Type B pancreatic cell (in vitro differentiated cells): Measurements from ENCODE around the gene AIMP1. TPM values are rescaled to one million over a fixed set of nuclear protein-coding genes. Genes with fewer than 3 reads are reported as not detected.
"Not testable (repeated sequence)": the region's sequence is repeated elsewhere in the genome, so short reads cannot be mapped to it uniquely, and the experiment has no call there.

ENCODE experiments used
- DNase-seq: peaks from one replicate; pipeline ENCODE4 v3.0.0; 2021; ENCODE audit warnings: mixed read lengths; ENCODE audit not compliant: unreplicated experiment; ENCODE audit errors: extremely low spot score
- H3K27ac Mint-ChIP-seq: 2 replicates; pipeline ENCODE4 v1.8.0; 2021; ENCODE audit warnings: mild to moderate bottlenecking, mixed read lengths
- H3K27me3 Mint-ChIP-seq: 2 replicates; pipeline ENCODE4 v1.8.0; 2021; ENCODE audit warnings: mixed read lengths
- H3K36me3 Mint-ChIP-seq: 2 replicates; pipeline ENCODE4 v1.8.0; 2021; ENCODE audit warnings: mixed read lengths
- H3K4me1 Mint-ChIP-seq: one replicate; pipeline ENCODE4 v1.8.0; 2021; ENCODE audit warnings: mixed read lengths; ENCODE audit not compliant: unreplicated experiment
- H3K4me3 Mint-ChIP-seq: 2 replicates; pipeline ENCODE4 v1.8.0; 2021; ENCODE audit warnings: mild to moderate bottlenecking, mixed read lengths
- H3K9me3 Mint-ChIP-seq: 2 replicates; pipeline ENCODE4 v1.8.0; 2021; ENCODE audit warnings: mixed read lengths
- CTCF ChIP-seq: fragments of 200-600 bp; sonication (generic); conservative IDR thresholded peaks from 2 replicates; pipeline ENCODE4 v1.5.0; 2021; ENCODE audit warnings: antibody characterized with exemption, mild to moderate bottlenecking
- total RNA-seq: library from RNA; stranded (reverse); gene quantifications from 2 replicates; pipeline ENCODE4 v1.2.1, GENCODE V29; 2021; ENCODE audit warnings: low replicate concordance

The AIMP1 gene
- total RNA-seq, 1 donor from 2014 or later, result 42.1 TPM

GRCh38 chr4:106317815-106318214, 1.5 kb downstream of the AIMP1 start:
- Mint-ChIP-seq H3K4me3 (no peak overlapping the region), H3K9me3 (no peaks in the 10 kb centered on the region), H3K4me1 (peaks cover 24% of the 10 kb centered on the region), H3K27me3 (no peaks in the 10 kb centered on the region), H3K36me3 (peaks cover 10% of the 10 kb centered on the region), H3K27ac (no peak overlapping the region)
- DNase-seq, result no peak
- no peak for TF ChIP-seq CTCF

- Mint-ChIP-seq H3K27ac (no peak overlapping the region), H3K4me3 (no peak overlapping the region), H3K4me1 (peaks cover 22% of the 10 kb centered on the region), H3K36me3 (peaks cover 10% of the 10 kb centered on the region), H3K9me3 (no peaks in the 10 kb centered on the region), H3K27me3 (no peaks in the 10 kb centered on the region)
- no peak for TF ChIP-seq CTCF
- no peak for DNase-seq
Observed at GRCh38 chr4:106318511-106318910, 2.2 kb downstream of the AIMP1 start.

GRCh38 chr4:106320235-106320634, 3.9 kb downstream of the AIMP1 start:
- Mint-ChIP-seq H3K4me3 (no peak overlapping the region), H3K27me3 (no peaks in the 10 kb centered on the region), H3K27ac (no peak overlapping the region), H3K4me1 (peaks cover 9% of the 10 kb centered on the region), H3K9me3 (no peaks in the 10 kb centered on the region), H3K36me3 (peaks cover 10% of the 10 kb centered on the region)
- no peak for DNase-seq
- TF ChIP-seq CTCF, result no peak

GRCh38 chr4:106321168-106321567, 4.8 kb downstream of the AIMP1 start:
- H3K27me3 Mint-ChIP-seq, H3K27ac Mint-ChIP-seq, H3K9me3 Mint-ChIP-seq, DNase-seq, H3K4me1 Mint-ChIP-seq, H3K4me3 Mint-ChIP-seq: not testable (repeated sequence)
- peaks cover 10% of the 10 kb centered on the region for H3K36me3 Mint-ChIP-seq

- Mint-ChIP-seq H3K36me3 (peaks cover 10% of the 10 kb centered on the region), H3K4me3 (peak overlapping the region; percentile 63)
- H3K9me3 Mint-ChIP-seq, H3K27ac Mint-ChIP-seq, H3K27me3 Mint-ChIP-seq, DNase-seq, H3K4me1 Mint-ChIP-seq: not testable (repeated sequence)
Observed at GRCh38 chr4:106321814-106322213, 5.5 kb downstream of the AIMP1 start.

- H3K27me3 Mint-ChIP-seq, result no peaks in the 10 kb centered on the region
- no peak for TF ChIP-seq CTCF
- H3K4me3 Mint-ChIP-seq, result no peak overlapping the region
- peaks cover 14% of the 10 kb centered on the region for H3K36me3 Mint-ChIP-seq
- DNase-seq, result no peak
- no peak overlapping the region for H3K27ac Mint-ChIP-seq
- H3K4me1 Mint-ChIP-seq, result peaks cover 9% of the 10 kb centered on the region
- no peaks in the 10 kb centered on the region for H3K9me3 Mint-ChIP-seq
Observed at GRCh38 chr4:106323119-106323518, 6.8 kb downstream of the AIMP1 start.

GRCh38 chr4:106325800-106326199, 9.4 kb downstream of the AIMP1 start:
- Mint-ChIP-seq H3K36me3 (peaks cover 16% of the 10 kb centered on the region), H3K4me1 (peaks cover 4% of the 10 kb centered on the region)

More at GRCh38 chr4:106325800-106326199, 9.4 kb downstream of the AIMP1 start:
- DNase-seq, result no peak
- H3K27ac Mint-ChIP-seq, result no peak overlapping the region
- no peak overlapping the region for H3K4me3 Mint-ChIP-seq
- H3K9me3 Mint-ChIP-seq, result no peaks in the 10 kb centered on the region
- H3K27me3 Mint-ChIP-seq, result no peaks in the 10 kb centered on the region
- TF ChIP-seq CTCF, result no peak
